Measurements from ENCODE around the gene MCF2L.

The MCF2L gene

GRCh38 chr13:113129921-113130750 lies 161.1 kb downstream of the MCF2L start:
- DNase-seq: peak; percentile 47

- DNase-seq: no peak
These were observed 166.3 kb downstream of the MCF2L start for GRCh38 chr13:113135281-113135760.

- DNase-seq: no peak
These were observed 168.8 kb downstream of the MCF2L start for GRCh38 chr13:113137691-113138298.

GRCh38 chr13:113138792-113139551 lies 170.0 kb downstream of the MCF2L start:
- no peak for DNase-seq

GRCh38 chr13:113139577-113139976 lies 170.6 kb downstream of the MCF2L start:
- no peak for DNase-seq

DNA sequence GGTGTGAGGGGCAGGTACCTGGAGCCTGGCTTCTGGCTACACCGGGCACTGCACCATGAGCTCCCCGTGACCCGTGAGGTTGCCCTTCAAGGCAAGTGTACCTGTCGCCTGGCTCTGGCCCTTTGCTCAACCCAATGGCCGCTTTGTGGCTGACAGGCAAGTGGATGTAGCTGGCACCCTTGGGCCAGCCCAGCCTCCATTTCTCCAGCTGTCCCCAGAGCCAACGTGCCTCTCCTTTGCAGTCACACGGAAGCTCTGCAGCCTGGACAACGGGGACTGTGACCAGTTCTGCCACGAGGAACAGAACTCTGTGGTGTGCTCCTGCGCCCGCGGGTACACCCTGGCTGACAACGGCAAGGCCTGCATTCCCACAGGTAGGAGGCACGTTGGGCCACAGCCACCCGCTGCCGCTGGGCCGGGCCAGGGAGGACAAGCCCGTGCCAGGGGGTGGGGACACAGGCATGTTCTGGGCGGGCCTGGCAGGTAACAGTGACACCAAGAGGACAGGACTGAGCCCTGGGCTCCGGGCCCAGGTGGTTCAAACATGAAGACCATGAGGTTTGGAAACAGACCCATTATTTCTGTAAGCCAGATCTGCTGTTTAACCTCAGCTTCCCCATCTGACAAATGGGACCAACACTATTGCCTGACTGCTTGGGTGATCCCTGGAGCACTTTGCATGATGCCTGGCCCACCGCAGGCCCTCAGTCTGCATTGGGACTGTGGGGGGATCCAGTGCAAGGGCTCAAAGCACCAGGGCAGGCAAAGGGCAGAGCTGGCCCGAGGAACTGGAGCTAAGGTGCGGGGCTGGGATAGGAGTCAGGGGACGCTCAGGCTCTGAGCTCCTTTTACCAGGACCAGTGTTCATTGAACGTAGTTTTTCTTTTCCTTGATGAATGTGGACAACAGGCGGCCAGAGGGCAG lies 171.9 kb downstream of the MCF2L start:
- DNase-seq: no peak

DNA sequence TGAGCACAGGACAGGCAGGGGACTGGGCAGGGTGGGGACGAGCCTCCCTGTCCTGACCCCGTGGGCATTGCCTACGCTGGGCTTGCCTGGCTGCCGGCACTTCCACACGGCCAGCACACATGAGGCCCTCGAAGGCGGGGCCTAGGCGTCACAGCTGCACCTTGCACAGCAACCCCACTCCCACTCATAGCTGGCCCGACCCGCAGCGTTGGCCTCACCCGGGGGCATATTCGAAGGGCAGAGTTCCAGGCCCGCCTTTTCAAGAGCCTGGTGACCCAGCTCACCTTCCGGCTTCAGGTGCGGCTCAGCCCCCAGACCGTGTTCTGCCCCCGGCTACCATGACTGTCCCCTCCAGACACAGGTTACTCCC lies 172.6 kb downstream of the MCF2L start:
- DNase-seq: no peak

DNA sequence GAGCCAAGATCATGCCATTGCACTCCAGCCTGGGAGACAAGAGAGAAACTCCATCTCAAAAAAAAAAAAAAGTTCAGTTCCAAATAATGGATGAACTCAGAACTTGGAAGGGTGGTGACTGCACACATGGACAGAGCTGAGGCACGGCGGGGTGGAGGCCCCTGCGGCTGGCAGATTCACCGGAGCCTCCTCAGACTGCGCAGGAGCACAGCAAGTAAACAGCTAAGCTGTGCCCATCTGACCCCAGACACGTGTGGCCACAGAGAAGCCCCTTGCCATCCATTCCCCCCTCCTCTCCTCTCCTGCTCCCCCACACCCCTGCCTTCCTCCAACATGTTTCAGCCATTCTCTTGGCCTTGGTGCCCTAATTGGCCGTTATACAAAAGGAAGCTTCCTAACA lies 173.9 kb downstream of the MCF2L start:
- DNase-seq: no peak

GRCh38 chr13:113143466-113144254 lies 174.6 kb downstream of the MCF2L start:
- no peak for DNase-seq

DNA sequence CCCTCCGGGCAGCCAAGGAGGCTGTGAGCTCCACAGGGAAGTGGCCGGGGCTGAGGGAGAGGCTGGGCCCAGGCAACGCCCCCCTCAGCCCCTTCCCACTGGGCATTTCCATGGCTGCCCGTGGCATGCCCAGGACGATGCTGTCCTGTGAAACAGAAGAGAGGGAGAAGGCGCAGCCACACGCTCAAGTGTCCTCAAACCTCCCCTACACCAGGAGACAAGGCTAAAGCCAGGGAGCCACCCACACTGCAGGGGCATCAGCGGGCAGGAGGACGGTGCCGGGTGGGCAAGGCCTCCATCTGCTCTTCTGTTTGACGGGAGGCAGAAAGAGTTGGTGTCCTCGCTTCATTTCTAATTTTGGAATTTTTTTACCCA lies 175.2 kb downstream of the MCF2L start:
- no peak for DNase-seq

GRCh38 chr13:113145496-113145895 lies 176.5 kb downstream of the MCF2L start:
- DNase-seq: no peak

GRCh38 chr13:113145911-113146598 lies 177.0 kb downstream of the MCF2L start:
- no peak for DNase-seq

DNA sequence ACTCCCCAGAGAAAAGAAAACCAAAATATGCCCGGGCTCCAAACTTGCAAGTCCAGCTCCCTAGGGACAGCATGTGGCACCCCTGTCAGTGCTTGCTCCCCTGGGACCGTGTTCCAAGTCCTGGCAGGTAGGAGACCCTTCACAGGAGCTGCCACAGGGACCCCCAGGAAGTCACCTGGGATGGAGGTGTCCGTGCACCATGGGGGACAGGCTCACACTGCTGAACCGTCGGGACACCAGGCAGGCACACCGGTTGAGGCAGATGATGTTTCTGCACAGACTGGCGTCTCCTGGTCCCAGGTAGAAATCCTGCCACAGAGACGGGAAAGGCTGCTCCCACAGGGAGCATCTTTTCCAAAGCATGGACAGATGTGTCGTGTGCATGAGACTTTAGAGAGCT lies 177.7 kb downstream of the MCF2L start:
- DNase-seq: no peak

DNA sequence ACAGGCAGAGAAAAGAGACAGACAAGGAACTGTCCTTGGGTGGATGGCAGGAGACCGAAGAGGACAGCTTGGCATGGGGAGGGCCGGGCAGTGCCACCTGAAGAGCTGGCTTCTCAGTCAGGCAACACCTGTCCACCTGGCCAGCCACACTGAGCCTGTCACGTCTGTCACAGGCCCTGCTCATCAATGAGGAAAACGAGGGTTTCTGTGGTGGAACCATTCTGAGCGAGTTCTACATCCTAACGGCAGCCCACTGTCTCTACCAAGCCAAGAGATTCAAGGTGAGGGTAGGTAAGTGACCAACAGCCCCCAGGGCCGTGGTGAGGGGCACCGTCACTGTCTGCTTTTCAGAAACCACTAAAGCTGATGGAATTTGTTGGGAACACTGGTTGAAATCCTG lies 178.2 kb downstream of the MCF2L start:
- no peak for DNase-seq

- DNase-seq: no peak
These were observed 179.4 kb downstream of the MCF2L start for GRCh38 chr13:113148407-113148806.

DNA sequence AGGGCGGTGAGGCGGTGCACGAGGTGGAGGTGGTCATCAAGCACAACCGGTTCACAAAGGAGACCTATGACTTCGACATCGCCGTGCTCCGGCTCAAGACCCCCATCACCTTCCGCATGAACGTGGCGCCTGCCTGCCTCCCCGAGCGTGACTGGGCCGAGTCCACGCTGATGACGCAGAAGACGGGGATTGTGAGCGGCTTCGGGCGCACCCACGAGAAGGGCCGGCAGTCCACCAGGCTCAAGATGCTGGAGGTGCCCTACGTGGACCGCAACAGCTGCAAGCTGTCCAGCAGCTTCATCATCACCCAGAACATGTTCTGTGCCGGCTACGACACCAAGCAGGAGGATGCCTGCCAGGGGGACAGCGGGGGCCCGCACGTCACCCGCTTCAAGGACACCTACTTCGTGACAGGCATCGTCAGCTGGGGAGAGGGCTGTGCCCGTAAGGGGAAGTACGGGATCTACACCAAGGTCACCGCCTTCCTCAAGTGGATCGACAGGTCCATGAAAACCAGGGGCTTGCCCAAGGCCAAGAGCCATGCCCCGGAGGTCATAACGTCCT lies 180.0 kb downstream of the MCF2L start:
- DNase-seq: no peak

All from CD4-positive, alpha-beta T cell treated with Interleukin-17A for 4 hours (primary cell).